Hepatocyte (in vitro differentiated cells): Measurements from ENCODE around the gene FAT1.

ENCODE experiments used
- CTCF ChIP-seq: fragments of 200-600 bp; sonication (generic); IDR thresholded peaks from 2 replicates; pipeline ENCODE4 v1.5.1; 2016; ENCODE audit warnings: antibody characterized with exemption, mild to moderate bottlenecking; ENCODE audit not compliant: poor library complexity
- EZH2phosphoT487 ChIP-seq: fragments of 200-600 bp; sonication (generic); IDR thresholded peaks from one replicate; pipeline ENCODE4 v1.6.1; 2018; ENCODE audit warnings: antibody characterized with exemption, mild to moderate bottlenecking, low read depth, moderate library complexity; ENCODE audit not compliant: unreplicated experiment, severe bottlenecking

- TF ChIP-seq CTCF: no peak
- TF ChIP-seq EZH2phosphoT487: no peak
Observed at GRCh38 chr4:186724864-186725468, 1.3 kb upstream of the FAT1 start.
